Mesothelial cell of epicardium (in vitro differentiated cells): ENCODE data around the gene SLC47A1. TPM values are rescaled to one million over a fixed set of nuclear protein-coding genes. Genes with fewer than 3 reads are reported as not detected.
"Not testable (repeated sequence)": the region's sequence is repeated elsewhere in the genome, so short reads cannot be mapped to it uniquely, and the experiment has no call there.

ENCODE experiments used
- DNase-seq, 2 experiments: peaks; one replicate each; pipeline ENCODE4 v3.0.0; 2021; ENCODE audit warnings: low spot score in 2 of 2; ENCODE audit not compliant: unreplicated experiment in 2 of 2
- H3K27ac Mint-ChIP-seq: 2 replicates; pipeline ENCODE4 v1.8.0; 2021; ENCODE audit warnings: mixed read lengths
- H3K27me3 Mint-ChIP-seq: 2 replicates; pipeline ENCODE4 v1.8.0; 2021; ENCODE audit warnings: low read depth, mixed read lengths
- H3K36me3 Mint-ChIP-seq: 2 replicates; pipeline ENCODE4 v1.8.0; 2021; ENCODE audit warnings: mixed read lengths
- H3K4me1 Mint-ChIP-seq: 2 replicates; pipeline ENCODE4 v1.8.0; 2021; ENCODE audit warnings: mixed read lengths
- H3K4me3 Mint-ChIP-seq: 2 replicates; pipeline ENCODE4 v1.8.0; 2021; ENCODE audit warnings: mild to moderate bottlenecking, moderate library complexity, mixed read lengths
- H3K9me3 Mint-ChIP-seq: 2 replicates; pipeline ENCODE4 v1.8.0; 2021; ENCODE audit warnings: mixed read lengths
- CTCF ChIP-seq: fragments of 200-600 bp; sonication (generic); IDR thresholded peaks from one replicate; pipeline ENCODE4 v1.5.0; 2021; ENCODE audit warnings: antibody characterized with exemption; ENCODE audit not compliant: unreplicated experiment
- total RNA-seq: library from RNA; stranded (reverse); gene quantifications from 3 replicates; pipeline ENCODE4 v1.2.1, GENCODE V29; 2021

The SLC47A1 gene
- total RNA-seq, 1 donor from 2014 or later = 9.2 TPM

GRCh38 chr17:19520641-19521040, 13.0 kb upstream of the SLC47A1 start:
- H3K9me3 Mint-ChIP-seq = no peaks in the 10 kb centered on the region
- no peak overlapping the region for H3K27ac Mint-ChIP-seq
- TF ChIP-seq CTCF = no peak
- H3K4me1 Mint-ChIP-seq = peaks cover 25% of the 10 kb centered on the region
- no peaks in the 10 kb centered on the region for H3K36me3 Mint-ChIP-seq
- no peaks in the 10 kb centered on the region for H3K27me3 Mint-ChIP-seq
- no peak for DNase-seq
- no peak overlapping the region for H3K4me3 Mint-ChIP-seq

GRCh38 chr17:19523690-19524089, 10.0 kb upstream of the SLC47A1 start:
- DNase-seq = no peak
- Mint-ChIP-seq H3K27me3 (no peaks in the 10 kb centered on the region), H3K36me3 (no peaks in the 10 kb centered on the region), H3K4me1 (peaks cover 22% of the 10 kb centered on the region), H3K9me3 (no peaks in the 10 kb centered on the region), H3K4me3 (no peak overlapping the region), H3K27ac (no peak overlapping the region)
- TF ChIP-seq CTCF = no peak

- H3K9me3 Mint-ChIP-seq, H3K27ac Mint-ChIP-seq, H3K36me3 Mint-ChIP-seq, H3K4me1 Mint-ChIP-seq, H3K4me3 Mint-ChIP-seq, DNase-seq, H3K27me3 Mint-ChIP-seq: not testable (repeated sequence)
Observed at GRCh38 chr17:19526950-19527349, 6.7 kb upstream of the SLC47A1 start.

- DNase-seq = no peak
- Mint-ChIP-seq H3K9me3 (no peaks in the 10 kb centered on the region), H3K4me3 (peak overlapping the region; percentile 68), H3K27ac (no peak overlapping the region), H3K27me3 (peaks cover 42% of the 10 kb centered on the region), H3K4me1 (peaks cover 10% of the 10 kb centered on the region), H3K36me3 (no peaks in the 10 kb centered on the region)
- no peak for TF ChIP-seq CTCF
Observed at GRCh38 chr17:19531780-19532501, 1.7 kb upstream of the SLC47A1 start.

- TF ChIP-seq CTCF = no peak
- H3K4me3 Mint-ChIP-seq = peak overlapping the region; percentile 68
- H3K27me3 Mint-ChIP-seq = peaks cover 45% of the 10 kb centered on the region
- no peaks in the 10 kb centered on the region for H3K36me3 Mint-ChIP-seq
- H3K27ac Mint-ChIP-seq = no peak overlapping the region
- H3K4me1 Mint-ChIP-seq = peaks cover 10% of the 10 kb centered on the region
- H3K9me3 Mint-ChIP-seq = no peaks in the 10 kb centered on the region
- no peak for DNase-seq
Observed at GRCh38 chr17:19533036-19533717, 477 bp upstream of the SLC47A1 start.

GRCh38 chr17:19534562-19535149, 1.0 kb downstream of the SLC47A1 start:
- H3K36me3 Mint-ChIP-seq = no peaks in the 10 kb centered on the region
- TF ChIP-seq CTCF = no peak
- H3K9me3 Mint-ChIP-seq = no peaks in the 10 kb centered on the region
- peaks cover 45% of the 10 kb centered on the region for H3K27me3 Mint-ChIP-seq
- H3K4me3 Mint-ChIP-seq = peak overlapping the region; percentile 69
- H3K27ac Mint-ChIP-seq = peak overlapping the region; percentile 39
- no peak for DNase-seq
- H3K4me1 Mint-ChIP-seq = peaks cover 10% of the 10 kb centered on the region
